AG04450 (cell line): ENCODE measurements around the gene BANF1. TPM values are rescaled to one million over a fixed set of nuclear protein-coding genes. Genes with fewer than 3 reads are reported as not detected.

Experiments
- CTCF ChIA-PET: fragments of 300-600, 350-600 bp; formaldehyde crosslinking; extraction: SDS; loops from one replicate; lab custom pipeline; 2022; ENCODE audit warnings: antibody characterized with exemption, inconsistent platforms; lab: Charles Lee
- POLR2A ChIA-PET: fragments of 350-600 bp; formaldehyde crosslinking; extraction: SDS; loops from one replicate; lab custom pipeline; 2021; ENCODE audit warnings: antibody characterized with exemption, inconsistent platforms; lab: Yijun Ruan, JAX
- DNase-seq: peaks from one replicate; pipeline ENCODE4 v3.0.0-alpha.2; 2011; ENCODE audit warnings: low read depth, low spot score
- H3K27ac ChIP-seq: one replicate; pipeline ENCODE4 v1.5.1; 2012; ENCODE audit warnings: low read depth, low read length, control low read depth
- H3K27me3 ChIP-seq: one replicate; pipeline ENCODE4 v1.6.0; 2012; ENCODE audit warnings: low read length; ENCODE audit not compliant: control insufficient read depth, insufficient read depth
- H3K4me3 ChIP-seq: 2 replicates; pipeline ENCODE4 v1.5.1; 2011; ENCODE audit warnings: mild to moderate bottlenecking, low read depth, low read length, control low read depth
- H3K9me3 ChIP-seq: 2 replicates; pipeline ENCODE4 v1.5.1; 2012; ENCODE audit warnings: low read length; ENCODE audit not compliant: control insufficient read depth, insufficient read depth
- polyA plus RNA-seq: library from polyadenylated mRNA; depleted of rRNA; stranded (reverse); fragments of >200 nt; gene quantifications from 2 replicates; pipeline ENCODE4 v1.2.3, GENCODE V29; 2011
- TF ChIP-seq, protein P1 (sequence below): IDR thresholded peaks from 2 replicates; pipeline ENCODE4 v1.5.1; 2011; ENCODE audit warnings: low read depth, low read length, control low read depth, inconsistent platforms

BANF1 gene
- polyA plus RNA-seq, 1 experiment = 227 TPM

DNA sequence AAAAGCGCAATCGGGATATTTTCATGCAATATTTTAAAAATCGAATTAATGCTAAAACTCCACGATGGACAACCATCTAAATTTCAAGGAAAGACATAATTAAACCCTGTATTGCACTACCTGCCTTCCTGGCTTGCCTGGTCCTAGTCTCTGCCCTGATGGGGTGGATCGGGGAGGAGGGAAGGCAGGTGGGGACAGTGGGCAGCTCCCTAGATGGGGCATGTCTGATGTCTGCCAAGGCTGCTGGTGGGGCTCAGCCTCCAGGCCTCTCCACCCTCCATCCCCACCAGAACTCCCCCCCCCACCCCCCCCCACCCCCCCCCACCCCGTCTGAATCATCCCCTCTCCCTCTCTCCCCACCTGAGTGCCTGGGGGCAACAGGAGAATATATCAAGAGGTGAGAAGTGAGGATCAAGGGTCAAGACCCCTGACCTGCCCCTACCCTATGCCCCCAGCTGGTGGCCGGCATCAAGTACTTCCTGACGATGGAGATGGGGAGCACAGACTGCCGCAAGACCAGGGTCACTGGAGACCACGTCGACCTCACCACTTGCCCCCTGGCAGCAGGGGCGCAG is 10.2 kb downstream of the BANF1 start:
- Histone ChIP-seq H3K27ac (no peak overlapping the region), H3K27me3 (peaks cover 3% of the 10 kb centered on the region), H3K9me3 (no peaks in the 10 kb centered on the region; the same call in 1 of the 2 replicates), H3K4me3 (no peak overlapping the region)
- TF ChIP-seq, protein P1, sequence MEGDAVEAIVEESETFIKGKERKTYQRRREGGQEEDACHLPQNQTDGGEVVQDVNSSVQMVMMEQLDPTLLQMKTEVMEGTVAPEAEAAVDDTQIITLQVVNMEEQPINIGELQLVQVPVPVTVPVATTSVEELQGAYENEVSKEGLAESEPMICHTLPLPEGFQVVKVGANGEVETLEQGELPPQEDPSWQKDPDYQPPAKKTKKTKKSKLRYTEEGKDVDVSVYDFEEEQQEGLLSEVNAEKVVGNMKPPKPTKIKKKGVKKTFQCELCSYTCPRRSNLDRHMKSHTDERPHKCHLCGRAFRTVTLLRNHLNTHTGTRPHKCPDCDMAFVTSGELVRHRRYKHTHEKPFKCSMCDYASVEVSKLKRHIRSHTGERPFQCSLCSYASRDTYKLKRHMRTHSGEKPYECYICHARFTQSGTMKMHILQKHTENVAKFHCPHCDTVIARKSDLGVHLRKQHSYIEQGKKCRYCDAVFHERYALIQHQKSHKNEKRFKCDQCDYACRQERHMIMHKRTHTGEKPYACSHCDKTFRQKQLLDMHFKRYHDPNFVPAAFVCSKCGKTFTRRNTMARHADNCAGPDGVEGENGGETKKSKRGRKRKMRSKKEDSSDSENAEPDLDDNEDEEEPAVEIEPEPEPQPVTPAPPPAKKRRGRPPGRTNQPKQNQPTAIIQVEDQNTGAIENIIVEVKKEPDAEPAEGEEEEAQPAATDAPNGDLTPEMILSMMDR = no peak
- no peak for DNase-seq
- ChIA-PET CTCF (interaction anchor here (3.2 kb wide), 1 partner anchor 10 kb away, joined by 16 read pairs; no protein-coding TSS in a partner anchor), POLR2A (no interaction called here)

DNA sequence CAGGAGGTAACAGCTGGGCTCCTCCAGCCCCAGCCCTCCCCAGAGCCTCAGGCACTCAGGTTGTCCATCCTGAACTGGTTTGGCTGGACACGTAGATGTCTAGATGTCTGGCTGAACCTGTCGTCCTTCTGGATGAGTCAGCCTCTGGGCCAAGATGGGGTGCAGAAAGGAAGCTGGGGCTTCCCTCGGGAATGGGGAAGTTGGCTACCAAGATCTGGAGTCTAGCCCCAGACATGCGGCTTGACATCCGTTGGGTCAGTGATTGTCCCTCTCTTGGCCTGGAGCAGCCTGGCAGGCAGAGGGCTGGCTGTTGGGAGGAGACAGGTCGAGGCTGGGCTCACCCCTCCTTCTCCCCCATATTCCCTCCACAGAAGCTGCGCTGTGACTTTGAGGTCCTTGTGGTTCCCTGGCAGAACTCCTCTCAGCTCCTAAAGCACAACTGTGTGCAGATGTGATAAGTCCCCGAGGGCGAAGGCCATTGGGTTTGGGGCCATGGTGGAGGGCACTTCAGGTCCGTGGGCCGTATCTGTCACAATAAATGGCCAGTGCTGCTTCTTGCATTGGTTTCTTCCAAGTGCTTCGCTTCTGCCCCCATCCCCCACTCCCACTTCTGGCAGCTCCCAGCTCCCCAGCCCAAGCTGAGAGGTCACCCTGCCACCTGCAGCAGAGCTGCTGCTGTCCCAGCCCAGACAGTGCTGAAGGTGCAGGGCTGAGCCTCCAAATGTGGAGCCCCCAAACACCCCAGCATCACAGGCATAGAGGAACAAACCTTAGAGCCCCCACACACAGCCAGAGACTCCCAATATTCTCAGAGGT is 10.9 kb downstream of the BANF1 start:
- no peak for DNase-seq
- ChIA-PET POLR2A (no interaction called here), CTCF (interaction anchor here (1.1 to 3.2 kb wide), 2 partner anchors 9 to 33 kb away, joined by 3 to 16 read pairs; no protein-coding TSS in a partner anchor)
- TF ChIP-seq, protein P1 = no peak
- H3K27me3 ChIP-seq = peaks cover 3% of the 10 kb centered on the region
- H3K27ac ChIP-seq = no peak overlapping the region
- H3K9me3 ChIP-seq = no peaks in the 10 kb centered on the region; the same call in 1 of the 2 replicates
- no peak overlapping the region for H3K4me3 ChIP-seq

DNA sequence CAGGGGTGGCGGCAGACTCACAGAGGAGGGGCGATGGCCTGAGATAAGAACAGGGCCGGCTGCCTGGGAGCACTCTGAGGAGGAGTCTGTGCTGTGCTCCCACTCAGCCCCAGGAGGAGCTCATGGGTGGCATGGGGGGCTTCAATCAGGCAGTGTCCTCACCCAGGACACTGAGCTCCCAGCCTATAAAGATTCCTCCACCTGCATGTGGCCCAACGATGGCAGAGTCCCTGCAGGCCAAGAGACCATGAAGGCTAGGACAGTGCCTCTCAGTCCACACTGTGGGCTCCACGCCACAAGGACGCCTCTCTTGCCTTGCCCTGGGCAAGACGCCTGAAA is 11.4 kb downstream of the BANF1 start:
- no peak for DNase-seq
- POLR2A ChIA-PET = no interaction called here
- peaks cover 3% of the 10 kb centered on the region for H3K27me3 ChIP-seq
- H3K9me3 ChIP-seq = no peaks in the 10 kb centered on the region; the same call in 1 of the 2 replicates
- H3K27ac ChIP-seq = no peak overlapping the region
- CTCF ChIA-PET = interaction anchor here (1.1 to 3.2 kb wide), 2 partner anchors 9 to 32 kb away, joined by 3 to 16 read pairs; no protein-coding TSS in a partner anchor
- H3K4me3 ChIP-seq = no peak overlapping the region
- TF ChIP-seq, protein P1 = no peak

DNA sequence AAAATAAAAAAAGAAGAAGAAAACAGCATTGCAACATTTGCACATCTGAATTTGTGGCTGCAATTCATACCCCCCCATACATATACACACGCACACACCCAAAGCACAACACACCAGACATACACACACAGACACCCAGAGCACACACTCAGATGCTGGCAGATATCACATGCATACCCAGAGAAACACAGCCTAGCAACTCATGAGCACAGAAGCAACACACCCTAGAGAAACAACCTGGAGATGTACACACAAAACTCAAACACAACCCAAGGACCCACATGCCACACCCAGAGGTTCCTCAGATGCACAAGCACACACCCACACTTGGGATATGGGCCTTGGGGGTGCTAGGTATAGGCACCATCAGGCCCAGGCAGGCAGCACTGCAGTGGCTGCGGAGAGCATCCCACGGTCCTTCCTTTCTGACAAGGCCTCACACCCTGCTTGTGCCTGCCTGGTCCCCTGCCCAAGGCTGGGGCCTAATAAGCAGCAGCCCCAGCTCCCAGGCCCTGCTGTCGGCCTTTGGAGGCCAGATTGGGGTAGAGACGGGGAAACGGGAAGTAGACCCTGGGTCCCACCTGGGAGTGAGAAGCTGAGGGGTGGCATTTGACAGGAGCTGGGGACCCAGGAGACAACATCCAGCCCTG is 12.6 kb downstream of the BANF1 start:
- Histone ChIP-seq H3K27ac (peak overlapping the region; percentile 31), H3K9me3 (no peaks in the 10 kb centered on the region; the same call in 1 of the 2 replicates), H3K4me3 (no peak overlapping the region), H3K27me3 (peaks cover 3% of the 10 kb centered on the region)
- ChIA-PET CTCF (interaction anchor here (0.7 kb wide), 1 partner anchor 31 kb away, joined by 3 read pairs; no protein-coding TSS in a partner anchor), POLR2A (no interaction called here)
- TF ChIP-seq, protein P1 = no peak
- DNase-seq = no peak
